HepG2 (cell line): ENCODE data around the gene TCF23. TPM values are rescaled to one million over a fixed set of nuclear protein-coding genes. Genes with fewer than 3 reads are reported as not detected.

ENCODE experiments used
- CEBPG ChIP-seq: IDR thresholded peaks from 2 replicates; pipeline ENCODE4 v1.6.1; 2016
- GABPA ChIP-seq, 2 experiments: IDR thresholded peaks; 2 replicates each; pipeline ENCODE4 v1.6.1; 2011 to 2016; ENCODE audit warnings: low read depth in 2 of 2, low read length in 1 of 2, missing biosample characterization in 1 of 2, missing genetic modification characterization in 1 of 2
- HOXA7 ChIP-seq: sonication (generic); formaldehyde crosslinking; IDR thresholded peaks from 2 replicates; pipeline ENCODE4 v1.8.1; 2022; ENCODE audit warnings: mild to moderate bottlenecking, missing genetic modification reagents, moderate library complexity
- SATB2 ChIP-seq: sonication (generic); formaldehyde crosslinking; IDR thresholded peaks from 2 replicates; pipeline ENCODE4 v1.5.0; 2020; ENCODE audit warnings: missing genetic modification reagents
- SMAD1 ChIP-seq: sonication (generic); formaldehyde crosslinking; IDR thresholded peaks from 2 replicates; pipeline ENCODE4 v1.4.0; 2020; ENCODE audit warnings: missing genetic modification reagents, low read depth, mild to moderate bottlenecking, borderline replicate concordance
- SP2 ChIP-seq: sonication (generic); formaldehyde crosslinking; IDR thresholded peaks from 2 replicates; pipeline ENCODE4 v1.5.1; 2020; ENCODE audit warnings: mild to moderate bottlenecking, missing genetic modification reagents
- TCF12 ChIP-seq, 2 experiments: fragments of 450-650 bp in 1 of 2; sonication (generic) in 1 of 2; formaldehyde crosslinking in 1 of 2; IDR thresholded peaks; 2 replicates each; pipeline versions ENCODE4 v1.6.1 to v1.8.0; 2017 to 2022; ENCODE audit warnings: antibody characterized with exemption in 1 of 2, mild to moderate bottlenecking in 1 of 2, missing genetic modification reagents in 1 of 2, moderate library complexity in 1 of 2
- ZNF138 ChIP-seq: sonication (generic); formaldehyde crosslinking; IDR thresholded peaks from 2 replicates; pipeline ENCODE4 v1.5.0; 2020; ENCODE audit warnings: mild to moderate bottlenecking, low read depth, missing genetic modification reagents
- ZNF253 ChIP-seq: sonication (generic); formaldehyde crosslinking; IDR thresholded peaks from 2 replicates; pipeline ENCODE4 v1.8.0; 2022; ENCODE audit warnings: mild to moderate bottlenecking, missing genetic modification reagents, borderline replicate concordance
- ZNF747 ChIP-seq: sonication (generic); formaldehyde crosslinking; IDR thresholded peaks from 2 replicates; pipeline ENCODE4 v1.8.1; 2023; ENCODE audit warnings: missing genetic modification reagents, mild to moderate bottlenecking, borderline replicate concordance
- polyA plus RNA-seq, 8 experiments: library from polyadenylated mRNA; depleted of rRNA in 3 of 8; stranded (reverse) in 7 of 8; unstranded in 1 of 8; fragments of >200 nt; fragmentation: Illumina TruSeq in 4 of 8; extraction: Trizol in 4 of 8; gene quantifications; 2 replicates each; pipeline versions ENCODE4 v1.2.1 to v1.2.3, GENCODE V29; 2011 to 2016; ENCODE audit warnings: low read depth in 4 of 8, missing spikeins in 1 of 8, mixed read lengths in 1 of 8; ENCODE audit not compliant: insufficient read depth in 1 of 8
- total RNA-seq, 5 experiments: library from RNA; depleted of rRNA; stranded (reverse); fragments of >200 nt; fragmentation: Illumina TruSeq; extraction: Trizol; gene quantifications; 2 replicates each; pipeline ENCODE4 v1.2.3, GENCODE V29; 2016; ENCODE audit warnings: low read depth in 1 of 5
- TF ChIP-seq, protein P1 (sequence below): sonication (generic); formaldehyde crosslinking; IDR thresholded peaks from 2 replicates; pipeline ENCODE4 v1.8.0; 2022; ENCODE audit warnings: missing genetic modification reagents, low read depth, mild to moderate bottlenecking, borderline replicate concordance
- TF ChIP-seq, protein P2 (sequence below): sonication (generic); formaldehyde crosslinking; conservative IDR thresholded peaks from 2 replicates; pipeline ENCODE4 v1.8.0; 2022; ENCODE audit warnings: low read depth, missing genetic modification reagents
- TF ChIP-seq, protein P3 (sequence below): sonication (generic); formaldehyde crosslinking; IDR thresholded peaks from 2 replicates; pipeline ENCODE4 v1.4.0; 2020; ENCODE audit warnings: mild to moderate bottlenecking, missing genetic modification reagents
- TF ChIP-seq, protein P4 (sequence below): sonication (generic); formaldehyde crosslinking; IDR thresholded peaks from 2 replicates; pipeline ENCODE4 v1.8.1; 2022; ENCODE audit warnings: low read depth, mild to moderate bottlenecking, missing genetic modification reagents
- TF ChIP-seq, protein P5 (sequence below): sonication (generic); formaldehyde crosslinking; IDR thresholded peaks from 2 replicates; pipeline ENCODE4 v1.5.0; 2020; ENCODE audit warnings: missing genetic modification reagents

TCF23 gene
- total and polyA plus RNA-seq, 2 of the 13 experiments (the other 11 are each of a cell fraction or from before 2014, with no cell fraction given): 0.02 to 1.4 TPM

DNA sequence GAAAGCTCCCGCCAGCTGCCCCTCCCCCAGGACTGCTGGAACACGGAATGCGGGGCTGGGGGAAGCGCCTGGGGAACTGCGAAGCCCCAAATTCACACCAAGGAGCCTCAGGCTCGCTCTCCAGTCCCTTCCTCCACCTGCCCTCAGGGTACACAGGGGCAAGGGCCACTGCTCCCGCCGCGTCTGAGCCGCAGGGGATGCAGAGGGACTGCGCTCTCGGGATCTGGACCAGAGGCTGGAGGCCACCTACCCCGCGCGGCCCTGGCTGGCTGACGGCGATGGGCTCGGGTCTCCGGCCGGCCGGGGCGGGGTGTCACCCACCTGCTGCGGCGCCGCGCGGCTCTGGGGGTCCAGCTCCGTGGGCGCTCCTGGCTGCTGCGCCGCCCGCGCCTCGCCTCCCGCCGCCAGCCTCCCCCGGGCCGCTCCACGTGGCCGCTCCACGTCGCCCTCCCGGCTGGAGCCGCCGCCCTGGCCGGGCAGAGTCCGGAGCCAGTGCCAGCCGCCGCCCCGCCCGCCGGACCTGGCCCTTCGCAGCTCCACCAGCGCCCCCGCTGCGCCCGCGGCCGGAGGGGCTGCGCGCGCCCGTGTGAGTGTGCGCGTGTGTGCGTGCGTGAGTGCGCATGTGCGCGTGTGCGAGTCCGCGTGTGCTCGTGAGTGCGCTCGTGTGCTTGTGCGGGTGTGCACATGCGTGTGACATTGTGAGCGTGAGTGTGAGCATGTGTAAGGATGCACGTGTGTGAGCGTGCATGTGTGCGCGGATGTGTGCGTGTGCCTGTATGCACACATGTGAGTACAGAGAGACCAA is 30.1 kb upstream of the TCF23 start, which contains the start of gene CGREF1 (continued):
- TF ChIP-seq TCF12 (IDR thresholded peaks at IDR 0.05): no peak
- no peak for TF ChIP-seq TCF12 (CRISPR knock-in tag; IDR thresholded peaks at IDR 0.05)
- no peak for TF ChIP-seq SATB2 (CRISPR knock-in tag)
- TF ChIP-seq, protein P1, sequence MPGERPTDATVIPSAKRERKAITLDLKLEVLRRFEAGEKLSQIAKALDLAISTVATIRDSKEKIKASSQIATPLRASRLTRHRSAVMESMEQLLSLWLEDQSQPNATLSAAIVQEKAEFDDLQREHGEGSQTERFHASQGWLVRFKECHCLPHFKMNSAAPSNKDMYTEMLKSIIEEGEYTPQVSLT: no peak
- TF ChIP-seq SMAD1: 0 out of 2 replicates have a peak, but pooled peaks have one; percentile 18
- TF ChIP-seq GABPA (IDR thresholded peaks at IDR 0.05; ENCODE audit: low read depth, low read length): no peak
- TF ChIP-seq GABPA (CRISPR knock-in tag; IDR thresholded peaks at IDR 0.05; ENCODE audit: low read depth): no peak
- TF ChIP-seq, protein P2, sequence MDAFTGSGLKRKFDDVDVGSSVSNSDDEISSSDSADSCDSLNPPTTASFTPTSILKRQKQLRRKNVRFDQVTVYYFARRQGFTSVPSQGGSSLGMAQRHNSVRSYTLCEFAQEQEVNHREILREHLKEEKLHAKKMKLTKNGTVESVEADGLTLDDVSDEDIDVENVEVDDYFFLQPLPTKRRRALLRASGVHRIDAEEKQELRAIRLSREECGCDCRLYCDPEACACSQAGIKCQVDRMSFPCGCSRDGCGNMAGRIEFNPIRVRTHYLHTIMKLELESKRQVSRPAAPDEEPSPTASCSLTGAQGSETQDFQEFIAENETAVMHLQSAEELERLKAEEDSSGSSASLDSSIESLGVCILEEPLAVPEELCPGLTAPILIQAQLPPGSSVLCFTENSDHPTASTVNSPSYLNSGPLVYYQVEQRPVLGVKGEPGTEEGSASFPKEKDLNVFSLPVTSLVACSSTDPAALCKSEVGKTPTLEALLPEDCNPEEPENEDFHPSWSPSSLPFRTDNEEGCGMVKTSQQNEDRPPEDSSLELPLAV: 0 out of 2 replicates have a peak, but pooled peaks have one; percentile 71
- no peak for TF ChIP-seq HOXA7
- 0 out of 2 replicates have a peak, but pooled peaks have one; percentile 9 for TF ChIP-seq ZNF138 (CRISPR knock-in tag)
- TF ChIP-seq, protein P3, sequence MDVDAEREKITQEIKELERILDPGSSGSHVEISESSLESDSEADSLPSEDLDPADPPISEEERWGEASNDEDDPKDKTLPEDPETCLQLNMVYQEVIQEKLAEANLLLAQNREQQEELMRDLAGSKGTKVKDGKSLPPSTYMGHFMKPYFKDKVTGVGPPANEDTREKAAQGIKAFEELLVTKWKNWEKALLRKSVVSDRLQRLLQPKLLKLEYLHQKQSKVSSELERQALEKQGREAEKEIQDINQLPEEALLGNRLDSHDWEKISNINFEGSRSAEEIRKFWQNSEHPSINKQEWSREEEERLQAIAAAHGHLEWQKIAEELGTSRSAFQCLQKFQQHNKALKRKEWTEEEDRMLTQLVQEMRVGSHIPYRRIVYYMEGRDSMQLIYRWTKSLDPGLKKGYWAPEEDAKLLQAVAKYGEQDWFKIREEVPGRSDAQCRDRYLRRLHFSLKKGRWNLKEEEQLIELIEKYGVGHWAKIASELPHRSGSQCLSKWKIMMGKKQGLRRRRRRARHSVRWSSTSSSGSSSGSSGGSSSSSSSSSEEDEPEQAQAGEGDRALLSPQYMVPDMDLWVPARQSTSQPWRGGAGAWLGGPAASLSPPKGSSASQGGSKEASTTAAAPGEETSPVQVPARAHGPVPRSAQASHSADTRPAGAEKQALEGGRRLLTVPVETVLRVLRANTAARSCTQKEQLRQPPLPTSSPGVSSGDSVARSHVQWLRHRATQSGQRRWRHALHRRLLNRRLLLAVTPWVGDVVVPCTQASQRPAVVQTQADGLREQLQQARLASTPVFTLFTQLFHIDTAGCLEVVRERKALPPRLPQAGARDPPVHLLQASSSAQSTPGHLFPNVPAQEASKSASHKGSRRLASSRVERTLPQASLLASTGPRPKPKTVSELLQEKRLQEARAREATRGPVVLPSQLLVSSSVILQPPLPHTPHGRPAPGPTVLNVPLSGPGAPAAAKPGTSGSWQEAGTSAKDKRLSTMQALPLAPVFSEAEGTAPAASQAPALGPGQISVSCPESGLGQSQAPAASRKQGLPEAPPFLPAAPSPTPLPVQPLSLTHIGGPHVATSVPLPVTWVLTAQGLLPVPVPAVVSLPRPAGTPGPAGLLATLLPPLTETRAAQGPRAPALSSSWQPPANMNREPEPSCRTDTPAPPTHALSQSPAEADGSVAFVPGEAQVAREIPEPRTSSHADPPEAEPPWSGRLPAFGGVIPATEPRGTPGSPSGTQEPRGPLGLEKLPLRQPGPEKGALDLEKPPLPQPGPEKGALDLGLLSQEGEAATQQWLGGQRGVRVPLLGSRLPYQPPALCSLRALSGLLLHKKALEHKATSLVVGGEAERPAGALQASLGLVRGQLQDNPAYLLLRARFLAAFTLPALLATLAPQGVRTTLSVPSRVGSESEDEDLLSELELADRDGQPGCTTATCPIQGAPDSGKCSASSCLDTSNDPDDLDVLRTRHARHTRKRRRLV (CRISPR knock-in tag): no peak
- TF ChIP-seq CEBPG (CRISPR knock-in tag): no peak
- 0 out of 2 replicates have a peak, but pooled peaks have one; percentile 70 for TF ChIP-seq ZNF253
- TF ChIP-seq SP2 (CRISPR knock-in tag): no peak; the same call in 1 of the 2 replicates
- no peak for TF ChIP-seq ZNF747 (CRISPR knock-in tag)
- TF ChIP-seq, protein P4, sequence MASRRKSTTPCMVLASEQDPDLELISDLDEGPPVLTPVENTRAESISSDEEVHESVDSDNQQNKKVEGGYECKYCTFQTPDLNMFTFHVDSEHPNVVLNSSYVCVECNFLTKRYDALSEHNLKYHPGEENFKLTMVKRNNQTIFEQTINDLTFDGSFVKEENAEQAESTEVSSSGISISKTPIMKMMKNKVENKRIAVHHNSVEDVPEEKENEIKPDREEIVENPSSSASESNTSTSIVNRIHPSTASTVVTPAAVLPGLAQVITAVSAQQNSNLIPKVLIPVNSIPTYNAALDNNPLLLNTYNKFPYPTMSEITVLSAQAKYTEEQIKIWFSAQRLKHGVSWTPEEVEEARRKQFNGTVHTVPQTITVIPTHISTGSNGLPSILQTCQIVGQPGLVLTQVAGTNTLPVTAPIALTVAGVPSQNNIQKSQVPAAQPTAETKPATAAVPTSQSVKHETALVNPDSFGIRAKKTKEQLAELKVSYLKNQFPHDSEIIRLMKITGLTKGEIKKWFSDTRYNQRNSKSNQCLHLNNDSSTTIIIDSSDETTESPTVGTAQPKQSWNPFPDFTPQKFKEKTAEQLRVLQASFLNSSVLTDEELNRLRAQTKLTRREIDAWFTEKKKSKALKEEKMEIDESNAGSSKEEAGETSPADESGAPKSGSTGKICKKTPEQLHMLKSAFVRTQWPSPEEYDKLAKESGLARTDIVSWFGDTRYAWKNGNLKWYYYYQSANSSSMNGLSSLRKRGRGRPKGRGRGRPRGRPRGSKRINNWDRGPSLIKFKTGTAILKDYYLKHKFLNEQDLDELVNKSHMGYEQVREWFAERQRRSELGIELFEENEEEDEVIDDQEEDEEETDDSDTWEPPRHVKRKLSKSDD (CRISPR knock-in tag): peak; percentile 81; the same call in 1 of the 2 replicates
- TF ChIP-seq, protein P5, sequence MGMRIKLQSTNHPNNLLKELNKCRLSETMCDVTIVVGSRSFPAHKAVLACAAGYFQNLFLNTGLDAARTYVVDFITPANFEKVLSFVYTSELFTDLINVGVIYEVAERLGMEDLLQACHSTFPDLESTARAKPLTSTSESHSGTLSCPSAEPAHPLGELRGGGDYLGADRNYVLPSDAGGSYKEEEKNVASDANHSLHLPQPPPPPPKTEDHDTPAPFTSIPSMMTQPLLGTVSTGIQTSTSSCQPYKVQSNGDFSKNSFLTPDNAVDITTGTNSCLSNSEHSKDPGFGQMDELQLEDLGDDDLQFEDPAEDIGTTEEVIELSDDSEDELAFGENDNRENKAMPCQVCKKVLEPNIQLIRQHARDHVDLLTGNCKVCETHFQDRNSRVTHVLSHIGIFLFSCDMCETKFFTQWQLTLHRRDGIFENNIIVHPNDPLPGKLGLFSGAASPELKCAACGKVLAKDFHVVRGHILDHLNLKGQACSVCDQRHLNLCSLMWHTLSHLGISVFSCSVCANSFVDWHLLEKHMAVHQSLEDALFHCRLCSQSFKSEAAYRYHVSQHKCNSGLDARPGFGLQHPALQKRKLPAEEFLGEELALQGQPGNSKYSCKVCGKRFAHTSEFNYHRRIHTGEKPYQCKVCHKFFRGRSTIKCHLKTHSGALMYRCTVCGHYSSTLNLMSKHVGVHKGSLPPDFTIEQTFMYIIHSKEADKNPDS (CRISPR knock-in tag): 0 out of 2 replicates have a peak, but pooled peaks have one; percentile 24
